ENCODE measurements around the gene AMPD1.

GRCh38 chr1:114641377-114641776 is 54.0 kb downstream of the AMPD1 start:
- no peak for TF ChIP-seq CTCF (conservative IDR thresholded peaks at IDR 0.05; ENCODE audit: low read depth, low read length)
- TF ChIP-seq EZH2 (IDR thresholded peaks at IDR 0.05; ENCODE audit: borderline replicate concordance, low read depth, low read length, poor library complexity, severe bottlenecking): no peak
